ENCODE results near the gene CMIP. TPM values are rescaled to one million over a fixed set of nuclear protein-coding genes. Genes with fewer than 3 reads are reported as not detected.

Gene CMIP
- total RNA-seq, 1 experiment from 2014 or later, result 25.7 TPM

- Histone ChIP-seq H3F3A (ENCODE audit: low read length, unreplicated experiment) (no peaks in the 10 kb centered on the region), H3K4me3 (ENCODE audit: low read length) (no peak overlapping the region), H3K27me3 (ENCODE audit: low read length) (no peaks in the 10 kb centered on the region), H2AFZ (ENCODE audit: low read length) (no peak overlapping the region), H3K27ac (ENCODE audit: low read length) (no peak overlapping the region), H3K4me2 (ENCODE audit: low read length) (no peak overlapping the region), H4K20me1 (ENCODE audit: low read length) (no peaks in the 10 kb centered on the region; the same call in 1 of the 2 replicates), H3K9me2 (replicated peaks; ENCODE audit: low read length) (no peaks in the 10 kb centered on the region), H3K36me3 (ENCODE audit: low read depth, low read length) (no peaks in the 10 kb centered on the region; the same call in 1 of the 2 replicates), H3K9ac (ENCODE audit: low read length) (no peak overlapping the region), H3K4me1 (ENCODE audit: insufficient read depth, low read length) (peaks cover 18% of the 10 kb centered on the region), H3K79me2 (ENCODE audit: low read length) (peaks cover 100% of the 10 kb centered on the region), H3K9me3 (ENCODE audit: low read length) (no peaks in the 10 kb centered on the region)
- POLR2A ChIA-PET (ENCODE audit: unreplicated experiment), result no interaction called here
- DNase-seq, result no peak
- CTCF ChIA-PET, result no interaction called here
- ATAC-seq, result no peak
- TF ChIP-seq EZH2 (IDR thresholded peaks at IDR 0.05; ENCODE audit: low read length, unreplicated experiment) (no peak), EZH2phosphoT487 (IDR thresholded peaks at IDR 0.05; ENCODE audit: borderline replicate concordance, low read length) (no peak), CTCF (conservative IDR thresholded peaks at IDR 0.05; ENCODE audit: low read depth, low read length) (no peak)
- intact Hi-C loops (cut with micrococcal nuclease), result no loop called here
- BruUV-seq (replicated peaks), result no TSS peak
Measured at GRCh38 chr16:81550432-81550808, 105.8 kb downstream of the CMIP start.

- Histone ChIP-seq H3K9me3 (ENCODE audit: low read length) (no peaks in the 10 kb centered on the region), H3K79me2 (ENCODE audit: low read length) (peaks cover 100% of the 10 kb centered on the region), H3K4me2 (ENCODE audit: low read length) (no peak overlapping the region; the same call in 1 of the 2 replicates), H3K36me3 (ENCODE audit: low read depth, low read length) (no peaks in the 10 kb centered on the region; the same call in 1 of the 2 replicates), H3K9me2 (replicated peaks; ENCODE audit: low read length) (no peaks in the 10 kb centered on the region), H3K27ac (ENCODE audit: low read length) (peak overlapping the region; percentile 72), H2AFZ (ENCODE audit: low read length) (no peak overlapping the region), H3K4me1 (ENCODE audit: insufficient read depth, low read length) (peaks cover 18% of the 10 kb centered on the region), H3K27me3 (ENCODE audit: low read length) (no peaks in the 10 kb centered on the region), H3K9ac (ENCODE audit: low read length) (peak overlapping the region; percentile 37; the same call in 1 of the 2 replicates), H4K20me1 (ENCODE audit: low read length) (no peaks in the 10 kb centered on the region; the same call in 1 of the 2 replicates), H3F3A (ENCODE audit: low read length, unreplicated experiment) (no peaks in the 10 kb centered on the region), H3K4me3 (ENCODE audit: low read length) (no peak overlapping the region)
- no TSS peak for BruUV-seq (replicated peaks)
- intact Hi-C loops (cut with micrococcal nuclease), result no loop called here
- DNase-seq, result peak; percentile 51
- ATAC-seq, result peak; percentile 68
- ChIA-PET POLR2A (ENCODE audit: unreplicated experiment) (no interaction called here), CTCF (no interaction called here)
- TF ChIP-seq EZH2 (IDR thresholded peaks at IDR 0.05; ENCODE audit: low read length, unreplicated experiment), result no peak
- TF ChIP-seq CTCF (conservative IDR thresholded peaks at IDR 0.05; ENCODE audit: low read depth, low read length), result no peak
- no peak for TF ChIP-seq EZH2phosphoT487 (IDR thresholded peaks at IDR 0.05; ENCODE audit: borderline replicate concordance, low read length)
Measured at GRCh38 chr16:81551151-81551808, 106.7 kb downstream of the CMIP start.

GRCh38 chr16:81551821-81552304 lies 107.3 kb downstream of the CMIP start:
- Histone ChIP-seq H3K9me2 (replicated peaks; ENCODE audit: low read length) (no peaks in the 10 kb centered on the region), H3K27ac (ENCODE audit: low read length) (peak overlapping the region; percentile 72), H3K9ac (ENCODE audit: low read length) (no peak overlapping the region; the same call in 1 of the 2 replicates), H3K9me3 (ENCODE audit: low read length) (no peaks in the 10 kb centered on the region), H3K4me1 (ENCODE audit: insufficient read depth, low read length) (peaks cover 18% of the 10 kb centered on the region), H3K79me2 (ENCODE audit: low read length) (peaks cover 100% of the 10 kb centered on the region), H3K4me3 (ENCODE audit: low read length) (no peak overlapping the region), H3K4me2 (ENCODE audit: low read length) (no peak overlapping the region), H3F3A (ENCODE audit: low read length, unreplicated experiment) (no peaks in the 10 kb centered on the region), H3K36me3 (ENCODE audit: low read depth, low read length) (no peaks in the 10 kb centered on the region; the same call in 1 of the 2 replicates), H4K20me1 (ENCODE audit: low read length) (no peaks in the 10 kb centered on the region; the same call in 1 of the 2 replicates), H2AFZ (ENCODE audit: low read length) (no peak overlapping the region), H3K27me3 (ENCODE audit: low read length) (no peaks in the 10 kb centered on the region)
- POLR2A ChIA-PET (ENCODE audit: unreplicated experiment), result no interaction called here
- intact Hi-C loops (cut with micrococcal nuclease), result no loop called here
- no peak for TF ChIP-seq EZH2 (IDR thresholded peaks at IDR 0.05; ENCODE audit: low read length, unreplicated experiment)
- no peak for TF ChIP-seq EZH2phosphoT487 (IDR thresholded peaks at IDR 0.05; ENCODE audit: borderline replicate concordance, low read length)
- TF ChIP-seq CTCF (conservative IDR thresholded peaks at IDR 0.05; ENCODE audit: low read depth, low read length), result no peak
- no TSS peak for BruUV-seq (replicated peaks)
- DNase-seq (no peak), ATAC-seq (no peak; the same call in 1 of the 2 replicates)
- CTCF ChIA-PET, result no interaction called here
